Loucy (cell line): ENCODE data around the gene SIRPG.

Experiments
- CTCF ChIP-seq: fragments of 200-600 bp; sonication (generic); conservative IDR thresholded peaks from 2 replicates; pipeline ENCODE4 v1.5.1; 2014; ENCODE audit warnings: mild to moderate bottlenecking, antibody characterized with exemption, low read length
- EZH2phosphoT487 ChIP-seq: fragments of 200-600 bp; IDR thresholded peaks from 2 replicates; pipeline ENCODE4 v1.6.1; 2018; ENCODE audit warnings: antibody characterized with exemption, mild to moderate bottlenecking, moderate library complexity, borderline replicate concordance

GRCh38 chr20:1644101-1644962, 13.2 kb downstream of the SIRPG start:
- TF ChIP-seq CTCF: no peak
- TF ChIP-seq EZH2phosphoT487: no peak
